IPS DF 19.7 (cell line): ENCODE results near the gene CABP7.

Source experiments
- DNase-seq: peaks from one replicate; pipeline ENCODE4 v3.0.0-alpha.2; 2013; ENCODE audit warnings: low read depth, low spot score

The CABP7 gene

GRCh38 chr22:29773233-29773632 lies 53.4 kb downstream of the CABP7 start:
- DNase-seq = no peak

DNA sequence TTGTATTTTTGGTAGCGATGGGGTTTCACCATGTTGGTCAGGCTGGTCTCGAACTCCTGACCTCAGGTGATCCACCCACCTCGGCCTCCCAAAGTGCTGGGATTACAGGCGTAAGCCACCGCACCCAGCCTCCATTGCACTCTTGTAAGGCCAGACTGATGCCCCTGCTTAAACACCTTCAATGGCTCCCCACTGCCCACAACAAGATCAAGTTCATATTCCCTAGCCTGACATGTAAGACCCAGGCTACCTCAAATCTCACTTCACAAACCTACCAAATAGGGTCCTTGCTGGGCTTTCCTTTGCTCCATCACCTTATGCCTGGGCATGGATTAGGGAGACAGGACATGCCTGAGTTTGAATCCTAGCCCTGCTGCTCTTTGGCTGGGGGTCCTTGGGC lies 60.4 kb downstream of the CABP7 start:
- no peak for DNase-seq

- no peak for DNase-seq
Observed at GRCh38 chr22:29780748-29781676, 61.2 kb downstream of the CABP7 start.
